ENCODE measurements around the gene VKORC1L1.
"Not testable (repeated sequence)": the region's sequence is repeated elsewhere in the genome, so short reads cannot be mapped to it uniquely, and the experiment has no call there.

GRCh38 chr7:66005115-66005671 is 132.3 kb downstream of the VKORC1L1 start:
- TF ChIP-seq CTCF (IDR thresholded peaks at IDR 0.05; ENCODE audit: control extremely low read depth in 1 of 3, insufficient read depth in 1 of 3, low read depth in 1 of 3, low read length in 3 of 3); SP2 (IDR thresholded peaks at IDR 0.05; ENCODE audit: low read length); POLR2A (IDR thresholded peaks at IDR 0.05; ENCODE audit: control extremely low read depth in 1 of 2, low read depth in 2 of 2, low read length in 2 of 2); SIX5 (IDR thresholded peaks at IDR 0.05; ENCODE audit: low read depth, low read length); CHD1 (IDR thresholded peaks at IDR 0.05; ENCODE audit: low read depth, low read length); BRCA1 (IDR thresholded peaks at IDR 0.05; ENCODE audit: low read depth, low read length); SAP30 (IDR thresholded peaks at IDR 0.05; ENCODE audit: insufficient read depth, insufficient replicate concordance, low read length); SIN3A (conservative IDR thresholded peaks at IDR 0.05 in 1 of 2, IDR thresholded peaks at IDR 0.05 in 1 of 2; ENCODE audit: low read depth in 1 of 2, low read length in 2 of 2); MAX (IDR thresholded peaks at IDR 0.05): not testable (repeated sequence)
- TF ChIP-seq, protein P1, sequence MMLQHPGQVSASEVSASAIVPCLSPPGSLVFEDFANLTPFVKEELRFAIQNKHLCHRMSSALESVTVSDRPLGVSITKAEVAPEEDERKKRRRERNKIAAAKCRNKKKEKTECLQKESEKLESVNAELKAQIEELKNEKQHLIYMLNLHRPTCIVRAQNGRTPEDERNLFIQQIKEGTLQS (IDR thresholded peaks at IDR 0.05; ENCODE audit: insufficient read depth, low read depth, low read length): not testable (repeated sequence)
